SJSA1 (cell line): Measurements from ENCODE around the gene DHDH. TPM values are rescaled to one million over a fixed set of nuclear protein-coding genes. Genes with fewer than 3 reads are reported as not detected.

Source experiments
- DNase-seq, 2 experiments: peaks; one replicate each; pipeline ENCODE4 v3.0.0-alpha.2; 2015 to 2020; ENCODE audit warnings: low spot score in 2 of 2, low read depth in 1 of 2
- H3K27ac ChIP-seq: fragments of 250-450 bp; sonication (Bioruptor Pico); 2 replicates; pipeline ENCODE4 v1.5.1; 2020; ENCODE audit warnings: mild to moderate bottlenecking, moderate library complexity
- H3K27me3 ChIP-seq: fragments of 250-450 bp; sonication (Bioruptor Pico); replicated peaks from 2 replicates; pipeline ENCODE4 v1.5.1; 2020; ENCODE audit warnings: mild to moderate bottlenecking, moderate library complexity
- H3K36me3 ChIP-seq: fragments of 250-450 bp; sonication (Bioruptor Pico); 2 replicates; pipeline ENCODE4 v1.5.1; 2020; ENCODE audit warnings: mild to moderate bottlenecking
- H3K4me1 ChIP-seq: fragments of 250-450 bp; sonication (Bioruptor Pico); replicated peaks from 2 replicates; pipeline ENCODE4 v1.6.1; 2021; ENCODE audit warnings: mild to moderate bottlenecking
- H3K4me3 ChIP-seq: fragments of 250-450 bp; sonication (Bioruptor Pico); 2 replicates; pipeline ENCODE4 v1.5.1; 2020; ENCODE audit warnings: mild to moderate bottlenecking
- H3K9me3 ChIP-seq: fragments of 250-450 bp; sonication (Bioruptor Pico); replicated peaks from 2 replicates; pipeline ENCODE4 v1.5.1; 2020; ENCODE audit warnings: mild to moderate bottlenecking
- total RNA-seq: library from RNA; depleted of rRNA; stranded (reverse); fragments of >200 nt; shearing (Covaris generic); gene quantifications from 2 replicates; pipeline ENCODE4 v1.2.3, GENCODE V29; 2014; rRNA removed

Gene DHDH
- total RNA-seq, 1 experiment from 2014 or later, result 0.16 TPM

GRCh38 chr19:48991011-48991609 lies 57.6 kb downstream of the DHDH start:
- Histone ChIP-seq H3K4me3 (no peak overlapping the region), H3K9me3 (no peaks in the 10 kb centered on the region), H3K36me3 (peaks cover 52% of the 10 kb centered on the region), H3K4me1 (peaks cover 15% of the 10 kb centered on the region), H3K27ac (no peak overlapping the region), H3K27me3 (no peaks in the 10 kb centered on the region)
- DNase-seq, result no peak

- Histone ChIP-seq H3K4me3 (peak overlapping the region; percentile 51), H3K27ac (peak overlapping the region; percentile 58)
- DNase-seq, result peak; percentile 58 to 76
Observed at GRCh38 chr19:48991873-48992580, 58.5 kb downstream of the DHDH start.

GRCh38 chr19:48992581-48993174 lies 59.2 kb downstream of the DHDH start:
- no peak for DNase-seq
- Histone ChIP-seq H3K36me3 (peaks cover 39% of the 10 kb centered on the region), H3K4me3 (peak overlapping the region; percentile 51), H3K4me1 (peaks cover 15% of the 10 kb centered on the region), H3K9me3 (no peaks in the 10 kb centered on the region), H3K27ac (peak overlapping the region; percentile 58), H3K27me3 (no peaks in the 10 kb centered on the region)

More at GRCh38 chr19:48991873-48992580, 58.5 kb downstream of the DHDH start:
- H3K36me3 ChIP-seq, result peaks cover 43% of the 10 kb centered on the region
- no peaks in the 10 kb centered on the region for H3K27me3 ChIP-seq
- H3K9me3 ChIP-seq, result no peaks in the 10 kb centered on the region
- H3K4me1 ChIP-seq, result peaks cover 15% of the 10 kb centered on the region

GRCh38 chr19:48993175-48994034 lies 59.9 kb downstream of the DHDH start, which contains the start of the genes GYS1 and RUVBL2:
Gene GYS1, minus strand, starts transcription at chr19:48993309. Its CDS starts 197 bp downstream, at chr19:48993112.
Gene RUVBL2, plus strand, starts transcription at chr19:48993887. Its CDS starts 25 bp downstream, at chr19:48993912.
- Histone ChIP-seq H3K9me3 (no peaks in the 10 kb centered on the region), H3K27me3 (no peaks in the 10 kb centered on the region), H3K36me3 (peaks cover 32% of the 10 kb centered on the region), H3K4me1 (peaks cover 15% of the 10 kb centered on the region), H3K4me3 (peak within 1 kb of the TSS; percentile 51), H3K27ac (peak within 1 kb of the TSS; percentile 80)
- DNase-seq, result peak; percentile 100

GRCh38 chr19:48994035-48994386 lies 60.5 kb downstream of the DHDH start:
- Histone ChIP-seq H3K27ac (peak overlapping the region; percentile 80), H3K36me3 (peaks cover 26% of the 10 kb centered on the region), H3K9me3 (no peaks in the 10 kb centered on the region), H3K27me3 (no peaks in the 10 kb centered on the region), H3K4me1 (peaks cover 15% of the 10 kb centered on the region), H3K4me3 (peak overlapping the region; percentile 51)
- peak in 1 of 2 experiments; percentile 11 for DNase-seq

Other genes starting within 250 kb of the DHDH start
- gene FUT2, start 237.7 kb upstream of the DHDH start, total RNA-seq, result not detected in 2 replicates
- gene MAMSTR, start 214.0 kb upstream of the DHDH start, total RNA-seq, result 0.16 TPM in 1 of 2 replicates, not detected in the other
- gene RASIP1, start 193.1 kb upstream of the DHDH start, total RNA-seq, result 0.21 and 0.53 TPM in 2 replicates
- not detected in 2 replicates for gene IZUMO1, start 186.8 kb upstream of the DHDH start, total RNA-seq
- not detected in 2 replicates for gene FUT1, start 181.1 kb upstream of the DHDH start, total RNA-seq
- not detected in 2 replicates for gene FGF21, start 178.2 kb upstream of the DHDH start, total RNA-seq
- gene BCAT2, start 122.7 kb upstream of the DHDH start, total RNA-seq, result 31.2 and 32.8 TPM in 2 replicates
- not detected in 2 replicates for gene HSD17B14, start 97.2 kb upstream of the DHDH start, total RNA-seq
- gene PLEKHA4, start 65.1 kb upstream of the DHDH start, total RNA-seq, result 3.5 and 11.8 TPM in 2 replicates
- gene PPP1R15A, start 61.3 kb upstream of the DHDH start, total RNA-seq, result 79.5 and 86.0 TPM in 2 replicates
- gene TULP2, start 35.0 kb upstream of the DHDH start, total RNA-seq, result not detected in 2 replicates
- 200 and 215 TPM in 2 replicates for gene NUCB1, start 33.4 kb upstream of the DHDH start, total RNA-seq
- 57.4 and 75.1 TPM in 2 replicates for gene BAX, start 21.2 kb downstream of the DHDH start, total RNA-seq
- 2,837 and 3,145 TPM in 2 replicates for gene FTL, start 31.6 kb downstream of the DHDH start, total RNA-seq
- gene GYS1, start 59.6 kb downstream of the DHDH start, total RNA-seq, result 19.5 and 38.2 TPM in 2 replicates
- gene RUVBL2, start 60.2 kb downstream of the DHDH start, total RNA-seq, result 238 and 322 TPM in 2 replicates
- 0.34 TPM in 1 of 2 replicates, not detected in the other for gene LHB, start 83.4 kb downstream of the DHDH start, total RNA-seq
- gene CGB3, start 90.6 kb downstream of the DHDH start, total RNA-seq, result not detected in 2 replicates
- not detected in 2 replicates for gene CGB2, start 98.2 kb downstream of the DHDH start, total RNA-seq
- 1.00 TPM in 1 of 2 replicates, not detected in the other for gene CGB1, start 103.2 kb downstream of the DHDH start, total RNA-seq
- gene CGB5, start 110.1 kb downstream of the DHDH start, total RNA-seq, result not detected in 2 replicates
- gene CGB8, start 115.4 kb downstream of the DHDH start, total RNA-seq, result 0.61 TPM in 1 of 2 replicates, not detected in the other
- 0.08 TPM in 1 of 2 replicates, not detected in the other for gene CGB7, start 124.0 kb downstream of the DHDH start, total RNA-seq
- not detected in 2 replicates for gene NTF4, start 131.1 kb downstream of the DHDH start, total RNA-seq
- not detected in 2 replicates for gene KCNA7, start 139.0 kb downstream of the DHDH start, total RNA-seq
- 151 and 188 TPM in 2 replicates for gene SNRNP70, start 151.8 kb downstream of the DHDH start, total RNA-seq
- gene LIN7B, start 180.7 kb downstream of the DHDH start, total RNA-seq, result 15.9 and 21.6 TPM in 2 replicates
- gene C19orf73, start 185.4 kb downstream of the DHDH start, total RNA-seq, result 4.3 TPM in 1 of 2 replicates, not detected in the other
- 3.4 and 3.6 TPM in 2 replicates for gene PPFIA3, start 185.8 kb downstream of the DHDH start, total RNA-seq
- not detected in 2 replicates for gene HRC, start 221.7 kb downstream of the DHDH start, total RNA-seq
- gene TRPM4, start 224.1 kb downstream of the DHDH start, total RNA-seq, result 6.8 and 9.2 TPM in 2 replicates